Liver (tissue), 9 donors: Measurements from ENCODE around the gene LRWD1. TPM values are rescaled to one million over a fixed set of nuclear protein-coding genes. Genes with fewer than 3 reads are reported as not detected.
A peak's percentile ranks its signal among the peaks of the same experiment; 100 is the strongest.

Experiments used
- DNase-seq: peaks from one replicate; pipeline ENCODE4 v3.0.0-alpha.2; 2017; ENCODE audit warnings: low spot score
- H3K27ac ChIP-seq, 2 donors: one replicate each; pipeline ENCODE4 v1.7.0; 2013; ENCODE audit warnings: inconsistent platforms in 2 of 2, low read length in 2 of 2, control low read depth in 1 of 2, low read depth in 1 of 2, mild to moderate bottlenecking in 1 of 2
- H3K27me3 ChIP-seq, 4 donors: one replicate each; pipeline versions ENCODE4 v1.6.1 to v1.7.0; 2013; ENCODE audit warnings: low read length in 3 of 4, inconsistent platforms in 1 of 4, mild to moderate bottlenecking in 1 of 4, moderate library complexity in 1 of 4; ENCODE audit not compliant: control insufficient read depth in 4 of 4, insufficient read depth in 4 of 4
- H3K36me3 ChIP-seq, 4 donors: one replicate each; pipeline versions ENCODE4 v1.6.1 to v1.7.0; 2013; ENCODE audit warnings: low read length in 3 of 4, mild to moderate bottlenecking in 3 of 4, low read depth in 1 of 4, moderate library complexity in 1 of 4; ENCODE audit not compliant: control insufficient read depth in 4 of 4, insufficient read depth in 3 of 4
- H3K4me1 ChIP-seq, 4 donors: one replicate each; pipeline versions ENCODE4 v1.6.1 to v1.7.0; 2013; ENCODE audit warnings: low read length in 3 of 4, mild to moderate bottlenecking in 3 of 4, moderate library complexity in 1 of 4; ENCODE audit not compliant: control insufficient read depth in 4 of 4, insufficient read depth in 4 of 4
- H3K4me3 ChIP-seq, 3 donors: one replicate each; pipeline versions ENCODE4 v1.6.1 to v1.7.0; 2013; ENCODE audit warnings: low read length in 3 of 3, control low read depth in 1 of 3, low read depth in 1 of 3, mild to moderate bottlenecking in 1 of 3
- H3K9ac ChIP-seq, 2 donors: one replicate each; pipeline ENCODE4 v1.7.0; 2013; ENCODE audit warnings: low read length in 2 of 2, mild to moderate bottlenecking in 2 of 2, moderate library complexity in 2 of 2, control low read depth in 1 of 2, low read depth in 1 of 2
- H3K9me3 ChIP-seq, 4 donors: one replicate each; pipeline versions ENCODE4 v1.6.1 to v1.7.0; 2013; ENCODE audit warnings: low read length in 3 of 4; ENCODE audit not compliant: control insufficient read depth in 4 of 4
- EGR1 ChIP-seq, 2 donors: IDR thresholded peaks; 2 replicates each; pipeline ENCODE4 v1.6.1; 2016 to 2018; ENCODE audit warnings: antibody characterized with exemption in 2 of 2, low read depth in 2 of 2
- FOXA1 ChIP-seq: IDR thresholded peaks from 2 replicates; pipeline ENCODE4 v1.6.1; 2016; ENCODE audit warnings: antibody characterized with exemption
- FOXA2 ChIP-seq: IDR thresholded peaks from 2 replicates; pipeline ENCODE4 v1.6.1; 2016; ENCODE audit warnings: antibody characterized with exemption
- GABPA ChIP-seq, 2 donors: IDR thresholded peaks in 1 of 2; conservative IDR thresholded peaks in 1 of 2; 2 replicates each; pipeline ENCODE4 v1.6.1; 2016; ENCODE audit warnings: antibody characterized with exemption in 2 of 2, mild to moderate bottlenecking in 1 of 2, moderate library complexity in 1 of 2
- HNF4A ChIP-seq, 2 donors: conservative IDR thresholded peaks; 2 replicates each; pipeline ENCODE4 v1.6.1; 2016; ENCODE audit warnings: antibody characterized with exemption in 2 of 2, mild to moderate bottlenecking in 2 of 2
- HNF4G ChIP-seq: IDR thresholded peaks from 2 replicates; pipeline ENCODE4 v1.6.1; 2016; ENCODE audit warnings: antibody characterized with exemption
- JUND ChIP-seq, 2 donors: IDR thresholded peaks; 2 replicates each; pipeline ENCODE4 v1.6.1; 2016; ENCODE audit warnings: antibody characterized with exemption in 2 of 2
- NR2F2 ChIP-seq: IDR thresholded peaks from 2 replicates; pipeline ENCODE4 v1.6.1; 2016; ENCODE audit warnings: antibody characterized with exemption
- RAD21 ChIP-seq, 2 donors: IDR thresholded peaks; 2 replicates each; pipeline ENCODE4 v1.6.1; 2016; ENCODE audit warnings: antibody characterized with exemption in 2 of 2, mild to moderate bottlenecking in 2 of 2
- RXRA ChIP-seq, 2 donors: IDR thresholded peaks; 2 replicates each; pipeline ENCODE4 v1.6.1; 2017 to 2018; ENCODE audit warnings: antibody characterized with exemption in 2 of 2, mild to moderate bottlenecking in 1 of 2
- SP1 ChIP-seq: IDR thresholded peaks from 2 replicates; pipeline ENCODE4 v1.6.1; 2018; ENCODE audit warnings: antibody characterized with exemption, mild to moderate bottlenecking
- TAF1 ChIP-seq: conservative IDR thresholded peaks from 2 replicates; pipeline ENCODE4 v1.6.1; 2016; ENCODE audit warnings: antibody characterized with exemption, mild to moderate bottlenecking
- YY1 ChIP-seq: IDR thresholded peaks from 2 replicates; pipeline ENCODE4 v1.6.1; 2016; ENCODE audit warnings: antibody characterized with exemption, mild to moderate bottlenecking
- WGBS: extraction: QIAGEN DNeasy Blood & Tissue Kit; methylation state at CpG from one replicate; pipeline ENCODE4 v1.1.7; 2013; 5-methylcytosine and 5-hydroxymethylcytosine counted together
- polyA plus RNA-seq, 2 donors: library from polyadenylated mRNA; stranded (reverse) in 1 of 2; unstranded in 1 of 2; fragments of 200-250 nt in 1 of 2; fragments of >200 nt in 1 of 2; fragmentation: Nextera tagmentation in 1 of 2; extraction: Ambion mirVana in 1 of 2; gene quantifications; one replicate each; pipeline versions ENCODE4 v1.2.1 to v1.2.3, GENCODE V29; 2013 to 2015
- total RNA-seq, 2 donors: library from RNA; depleted of rRNA; stranded (reverse); fragments of >200 nt; gene quantifications; one replicate each; pipeline ENCODE4 v1.2.3, GENCODE V29; 2014
- TF ChIP-seq, protein P1 (sequence below): IDR thresholded peaks from 2 replicates; pipeline ENCODE4 v1.6.1; 2016; ENCODE audit warnings: antibody characterized with exemption
- TF ChIP-seq, protein P2 (sequence below): IDR thresholded peaks from 2 replicates; pipeline ENCODE4 v1.6.1; 2016; ENCODE audit warnings: antibody characterized with exemption
- TF ChIP-seq, protein P3 (sequence below): IDR thresholded peaks from 2 replicates; pipeline ENCODE4 v1.6.1; 2016; ENCODE audit warnings: antibody characterized with exemption, mild to moderate bottlenecking
- TF ChIP-seq, protein P4 (sequence below): IDR thresholded peaks from 2 replicates; pipeline ENCODE4 v1.6.1; 2016; ENCODE audit warnings: antibody characterized with exemption
- TF ChIP-seq, protein P5 (sequence below): fragments of 150-350 bp; IDR thresholded peaks from 2 replicates; pipeline ENCODE4 v1.5.1; 2017; ENCODE audit warnings: improper control_type of control experiment, low read depth, low read length; ENCODE audit not compliant: missing input control
- donor health status: healthy.
- donor health status: healthy.
- donor health status: healthy.
- donor health status: healthy.
- donor health status: healthy.

The LRWD1 gene
- total and polyA plus RNA-seq, 4 donors = 8.6 to 15.3 (median 13.0) TPM

DNA sequence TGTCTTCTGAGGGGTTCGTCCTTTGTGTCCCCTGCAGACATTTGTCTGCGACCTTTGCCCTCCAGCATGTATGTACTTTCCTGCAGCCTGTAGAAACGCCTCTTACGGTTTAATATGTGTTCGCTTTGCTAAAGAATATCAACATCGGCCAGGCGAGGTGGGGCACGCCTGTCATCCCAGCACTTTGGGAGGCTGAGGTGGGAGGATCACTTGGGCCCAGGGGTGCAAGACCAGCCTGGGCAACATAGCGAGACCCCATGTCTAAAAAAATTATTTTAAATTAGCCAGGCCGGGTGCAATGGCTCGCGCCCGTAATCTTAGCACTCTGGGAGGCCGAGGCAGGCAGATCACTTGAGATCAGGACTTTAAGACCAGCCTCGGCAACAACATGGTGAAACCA is 15.6 kb upstream of the LRWD1 start:
- TF ChIP-seq TAF1 (no peak), NR2F2 (no peak), HNF4G (no peak), EGR1 (IDR thresholded peaks at IDR 0.05; ENCODE audit: low read depth in 2 of 2) (no peak), RAD21 (IDR thresholded peaks at IDR 0.05) (no peak), SP1 (no peak), JUND (IDR thresholded peaks at IDR 0.05) (no peak), FOXA1 (no peak), FOXA2 (no peak), YY1 (no peak), GABPA (IDR thresholded peaks at IDR 0.05 in 1 of 2, conservative IDR thresholded peaks at IDR 0.05 in 1 of 2) (no peak), RXRA (IDR thresholded peaks at IDR 0.05) (no peak)
- TF ChIP-seq, protein P1, sequence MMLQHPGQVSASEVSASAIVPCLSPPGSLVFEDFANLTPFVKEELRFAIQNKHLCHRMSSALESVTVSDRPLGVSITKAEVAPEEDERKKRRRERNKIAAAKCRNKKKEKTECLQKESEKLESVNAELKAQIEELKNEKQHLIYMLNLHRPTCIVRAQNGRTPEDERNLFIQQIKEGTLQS = no peak
- TF ChIP-seq, protein P2, sequence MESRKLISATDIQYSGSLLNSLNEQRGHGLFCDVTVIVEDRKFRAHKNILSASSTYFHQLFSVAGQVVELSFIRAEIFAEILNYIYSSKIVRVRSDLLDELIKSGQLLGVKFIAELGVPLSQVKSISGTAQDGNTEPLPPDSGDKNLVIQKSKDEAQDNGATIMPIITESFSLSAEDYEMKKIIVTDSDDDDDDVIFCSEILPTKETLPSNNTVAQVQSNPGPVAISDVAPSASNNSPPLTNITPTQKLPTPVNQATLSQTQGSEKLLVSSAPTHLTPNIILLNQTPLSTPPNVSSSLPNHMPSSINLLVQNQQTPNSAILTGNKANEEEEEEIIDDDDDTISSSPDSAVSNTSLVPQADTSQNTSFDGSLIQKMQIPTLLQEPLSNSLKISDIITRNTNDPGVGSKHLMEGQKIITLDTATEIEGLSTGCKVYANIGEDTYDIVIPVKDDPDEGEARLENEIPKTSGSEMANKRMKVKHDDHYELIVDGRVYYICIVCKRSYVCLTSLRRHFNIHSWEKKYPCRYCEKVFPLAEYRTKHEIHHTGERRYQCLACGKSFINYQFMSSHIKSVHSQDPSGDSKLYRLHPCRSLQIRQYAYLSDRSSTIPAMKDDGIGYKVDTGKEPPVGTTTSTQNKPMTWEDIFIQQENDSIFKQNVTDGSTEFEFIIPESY = no peak
- TF ChIP-seq, protein P3, sequence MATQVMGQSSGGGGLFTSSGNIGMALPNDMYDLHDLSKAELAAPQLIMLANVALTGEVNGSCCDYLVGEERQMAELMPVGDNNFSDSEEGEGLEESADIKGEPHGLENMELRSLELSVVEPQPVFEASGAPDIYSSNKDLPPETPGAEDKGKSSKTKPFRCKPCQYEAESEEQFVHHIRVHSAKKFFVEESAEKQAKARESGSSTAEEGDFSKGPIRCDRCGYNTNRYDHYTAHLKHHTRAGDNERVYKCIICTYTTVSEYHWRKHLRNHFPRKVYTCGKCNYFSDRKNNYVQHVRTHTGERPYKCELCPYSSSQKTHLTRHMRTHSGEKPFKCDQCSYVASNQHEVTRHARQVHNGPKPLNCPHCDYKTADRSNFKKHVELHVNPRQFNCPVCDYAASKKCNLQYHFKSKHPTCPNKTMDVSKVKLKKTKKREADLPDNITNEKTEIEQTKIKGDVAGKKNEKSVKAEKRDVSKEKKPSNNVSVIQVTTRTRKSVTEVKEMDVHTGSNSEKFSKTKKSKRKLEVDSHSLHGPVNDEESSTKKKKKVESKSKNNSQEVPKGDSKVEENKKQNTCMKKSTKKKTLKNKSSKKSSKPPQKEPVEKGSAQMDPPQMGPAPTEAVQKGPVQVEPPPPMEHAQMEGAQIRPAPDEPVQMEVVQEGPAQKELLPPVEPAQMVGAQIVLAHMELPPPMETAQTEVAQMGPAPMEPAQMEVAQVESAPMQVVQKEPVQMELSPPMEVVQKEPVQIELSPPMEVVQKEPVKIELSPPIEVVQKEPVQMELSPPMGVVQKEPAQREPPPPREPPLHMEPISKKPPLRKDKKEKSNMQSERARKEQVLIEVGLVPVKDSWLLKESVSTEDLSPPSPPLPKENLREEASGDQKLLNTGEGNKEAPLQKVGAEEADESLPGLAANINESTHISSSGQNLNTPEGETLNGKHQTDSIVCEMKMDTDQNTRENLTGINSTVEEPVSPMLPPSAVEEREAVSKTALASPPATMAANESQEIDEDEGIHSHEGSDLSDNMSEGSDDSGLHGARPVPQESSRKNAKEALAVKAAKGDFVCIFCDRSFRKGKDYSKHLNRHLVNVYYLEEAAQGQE = no peak
- TF ChIP-seq, protein P4, sequence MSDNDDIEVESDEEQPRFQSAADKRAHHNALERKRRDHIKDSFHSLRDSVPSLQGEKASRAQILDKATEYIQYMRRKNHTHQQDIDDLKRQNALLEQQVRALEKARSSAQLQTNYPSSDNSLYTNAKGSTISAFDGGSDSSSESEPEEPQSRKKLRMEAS = no peak
- TF ChIP-seq, protein P5, sequence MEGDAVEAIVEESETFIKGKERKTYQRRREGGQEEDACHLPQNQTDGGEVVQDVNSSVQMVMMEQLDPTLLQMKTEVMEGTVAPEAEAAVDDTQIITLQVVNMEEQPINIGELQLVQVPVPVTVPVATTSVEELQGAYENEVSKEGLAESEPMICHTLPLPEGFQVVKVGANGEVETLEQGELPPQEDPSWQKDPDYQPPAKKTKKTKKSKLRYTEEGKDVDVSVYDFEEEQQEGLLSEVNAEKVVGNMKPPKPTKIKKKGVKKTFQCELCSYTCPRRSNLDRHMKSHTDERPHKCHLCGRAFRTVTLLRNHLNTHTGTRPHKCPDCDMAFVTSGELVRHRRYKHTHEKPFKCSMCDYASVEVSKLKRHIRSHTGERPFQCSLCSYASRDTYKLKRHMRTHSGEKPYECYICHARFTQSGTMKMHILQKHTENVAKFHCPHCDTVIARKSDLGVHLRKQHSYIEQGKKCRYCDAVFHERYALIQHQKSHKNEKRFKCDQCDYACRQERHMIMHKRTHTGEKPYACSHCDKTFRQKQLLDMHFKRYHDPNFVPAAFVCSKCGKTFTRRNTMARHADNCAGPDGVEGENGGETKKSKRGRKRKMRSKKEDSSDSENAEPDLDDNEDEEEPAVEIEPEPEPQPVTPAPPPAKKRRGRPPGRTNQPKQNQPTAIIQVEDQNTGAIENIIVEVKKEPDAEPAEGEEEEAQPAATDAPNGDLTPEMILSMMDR = no peak
- no peak overlapping the region for H3K27ac ChIP-seq
- H3K36me3 ChIP-seq = peaks cover 0 to 2% (median 0%) of the 10 kb centered on the region in 4 donors
- WGBS = 95% methylated on average over 15 of the region's 15 CpGs
- H3K4me3 ChIP-seq = no peak overlapping the region
- H3K4me1 ChIP-seq = no peaks in the 10 kb centered on the region
- H3K27me3 ChIP-seq = no peaks in the 10 kb centered on the region
- H3K9me3 ChIP-seq = no peaks in the 10 kb centered on the region
- H3K9ac ChIP-seq = no peak overlapping the region
- no peak for DNase-seq

DNA sequence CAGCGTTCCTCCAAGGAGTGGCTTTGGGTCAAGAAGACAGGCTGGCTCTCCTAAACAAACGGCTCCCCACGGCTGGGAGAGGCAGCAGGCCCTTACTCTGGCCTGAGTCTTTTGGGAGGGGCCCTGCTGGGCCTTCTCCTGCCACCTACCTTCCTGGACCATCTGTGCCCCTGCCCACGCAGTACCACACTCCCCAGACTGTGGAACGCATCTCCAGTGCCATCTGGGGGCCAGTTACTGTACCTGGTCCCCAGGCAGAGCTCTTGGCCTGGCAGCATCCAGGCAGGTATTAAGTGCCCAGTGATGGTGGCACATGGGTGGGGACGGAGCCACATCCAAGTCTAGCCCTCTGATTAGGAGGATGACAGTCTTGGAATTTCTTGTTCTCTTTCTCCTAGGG is 14.5 kb upstream of the LRWD1 start:
- Histone ChIP-seq H3K27ac (no peak overlapping the region), H3K4me1 (no peaks in the 10 kb centered on the region), H3K9me3 (no peaks in the 10 kb centered on the region), H3K4me3 (no peak overlapping the region), H3K36me3 (peaks cover 0 to 2% (median under 1%) of the 10 kb centered on the region in 4 donors), H3K9ac (no peak overlapping the region), H3K27me3 (no peaks in the 10 kb centered on the region)
- no peak for TF ChIP-seq TAF1
- TF ChIP-seq NR2F2 = no peak
- peak in 1 of 2 donors; percentile 49 for TF ChIP-seq RAD21 (IDR thresholded peaks at IDR 0.05)
- no peak for TF ChIP-seq EGR1 (IDR thresholded peaks at IDR 0.05; ENCODE audit: low read depth in 2 of 2)
- TF ChIP-seq HNF4A (conservative IDR thresholded peaks at IDR 0.05) = no peak
- DNase-seq = no peak
- 81% methylated on average over 6 of the region's 6 CpGs for WGBS
